HepG2 (cell line): ENCODE data around the gene LITAF. TPM values are rescaled to one million over a fixed set of nuclear protein-coding genes. Genes with fewer than 3 reads are reported as not detected.

Source experiments
- ATAC-seq: fragments of 200-7000 bp; cut with Tn5 transposase; 3 replicates; pipeline ENCODE4 v1.9.1; 2020; ENCODE audit warnings: mild to moderate bottlenecking, moderate library complexity
- BruUV-seq: library from RNA; stranded (reverse); fragments of 400-500 nt; replicated peaks from 2 replicates; lab custom pipeline; 2021; lab: Mats Ljungman, UMichigan
- CTCF ChIA-PET: fragments of 300-600 bp; formaldehyde crosslinking; extraction: SDS; loops from one replicate; lab custom pipeline; 2021; ENCODE audit warnings: low total read pairs, inconsistent platforms, low intra/inter-chr PET ratio; lab: Yijun Ruan, JAX
- POLR2A ChIA-PET: fragments of 350-600 bp; sonication (Branson Sonifier 250); formaldehyde crosslinking; loops from one replicate; lab custom pipeline; 2020; ENCODE audit warnings: antibody characterized with exemption, inconsistent platforms; lab: Yijun Ruan, JAX
- DNase-seq: peaks from one replicate; pipeline ENCODE4 v3.0.0-alpha.2; 2015; ENCODE audit warnings: low spot score
- FAIRE-seq: peaks from 3 replicates; lab custom pipeline; 2011; peaks lifted over from hg19 to GRCh38; lab: Jason Lieb, UNC
- H2AFZ ChIP-seq: one replicate; pipeline ENCODE4 v1.6.1; 2011; ENCODE audit warnings: low read length, inconsistent platforms
- H3K27ac ChIP-seq: fragments of 300-600 bp; 3 replicates; pipeline ENCODE4 v1.8.0; 2011; ENCODE audit warnings: mixed run types, mild to moderate bottlenecking, mixed read lengths, low read length, inconsistent platforms; ENCODE audit not compliant: insufficient read depth; ENCODE audit errors: extremely low read length
- H3K27me3 ChIP-seq, 2 experiments: fragments of 200-600 bp in 1 of 2; 2 replicates in 1 of 2; 3 replicates in 1 of 2; pipeline versions ENCODE4 v1.6.0 to v1.8.0; 2011; ENCODE audit warnings: low read length in 2 of 2, mild to moderate bottlenecking in 2 of 2, moderate library complexity in 2 of 2, inconsistent platforms in 1 of 2; ENCODE audit not compliant: insufficient read depth in 2 of 2, control insufficient read depth in 1 of 2
- H3K36me3 ChIP-seq, 2 experiments: fragments of 200-600 bp in 1 of 2; replicated peaks in 1 of 2; 2 replicates in 1 of 2; 3 replicates in 1 of 2; pipeline versions ENCODE4 v1.5.1 to v1.8.0; 2011; ENCODE audit warnings: low read length in 2 of 2, inconsistent platforms in 1 of 2; ENCODE audit not compliant: insufficient read depth in 2 of 2, control insufficient read depth in 1 of 2
- H3K4me1 ChIP-seq: 2 replicates; pipeline ENCODE4 v1.5.1; 2012; ENCODE audit warnings: low read length, inconsistent platforms; ENCODE audit not compliant: insufficient read depth
- H3K4me2 ChIP-seq: 2 replicates; pipeline ENCODE4 v1.6.0; 2011; ENCODE audit warnings: low read depth, low read length, inconsistent platforms
- H3K4me3 ChIP-seq, 3 experiments: fragments of 200-600 bp in 1 of 3; sonication (generic), shearing (Covaris generic) in 1 of 3; replicated peaks in 1 of 3; 2 replicates each; pipeline ENCODE4 v1.5.1; 2011 to 2016; ENCODE audit warnings: low read length in 3 of 3, inconsistent platforms in 2 of 3, low read depth in 2 of 3, mild to moderate bottlenecking in 2 of 3, control low read depth in 1 of 3, mixed read lengths in 1 of 3; ENCODE audit not compliant: insufficient read depth in 1 of 3
- H3K79me2 ChIP-seq: one replicate; pipeline ENCODE4 v1.6.1; 2011; ENCODE audit warnings: low read length, inconsistent platforms; ENCODE audit not compliant: insufficient read depth
- H3K9ac ChIP-seq: 2 replicates; pipeline ENCODE4 v1.6.0; 2011; ENCODE audit warnings: mild to moderate bottlenecking, low read depth, low read length, inconsistent platforms; ENCODE audit not compliant: insufficient read depth
- H3K9me3 ChIP-seq: 2 replicates; pipeline ENCODE4 v1.5.1; 2012; ENCODE audit warnings: mild to moderate bottlenecking, low read length
- H4K20me1 ChIP-seq: 2 replicates; pipeline ENCODE4 v1.6.0; 2011; ENCODE audit warnings: inconsistent platforms, mild to moderate bottlenecking, low read length, moderate library complexity; ENCODE audit not compliant: insufficient read depth
- KDM4B ChIP-seq: sonication (generic); formaldehyde crosslinking; IDR thresholded peaks from 2 replicates; pipeline ENCODE4 v1.4.0; 2020; ENCODE audit warnings: missing genetic modification reagents
- POLR2AphosphoS2 ChIP-seq: IDR thresholded peaks from 2 replicates; pipeline ENCODE4 v1.6.1; 2011; ENCODE audit warnings: low read depth, low read length, improper control_type of control experiment
- RBM22 ChIP-seq: fragments of 200-400 bp; formaldehyde crosslinking; optimal IDR thresholded peaks from 2 replicates; pipeline ENCODE3; 2017; ENCODE audit warnings: mild to moderate bottlenecking, low read length, moderate library complexity
- SIX1 ChIP-seq: sonication (generic); formaldehyde crosslinking; IDR thresholded peaks from 2 replicates; pipeline ENCODE4 v1.4.0; 2020; ENCODE audit warnings: missing genetic modification reagents, borderline replicate concordance
- SPEN ChIP-seq: sonication (generic); formaldehyde crosslinking; IDR thresholded peaks from 2 replicates; pipeline ENCODE4 v1.5.1; 2020; ENCODE audit warnings: low read depth, mild to moderate bottlenecking, missing genetic modification reagents
- TARDBP ChIP-seq: sonication (generic); formaldehyde crosslinking; IDR thresholded peaks from 2 replicates; pipeline ENCODE4 v1.8.0; 2022; ENCODE audit warnings: mild to moderate bottlenecking, missing genetic modification reagents
- ZNF207 ChIP-seq: fragments of 450-650 bp; IDR thresholded peaks from 2 replicates; pipeline ENCODE4 v1.6.1; 2016; ENCODE audit warnings: antibody characterized with exemption, borderline replicate concordance
- WGBS: methylation state at CpG from one replicate; pipeline ENCODE4 v1.1.6; 2017; ENCODE audit warnings: low lambda C conversion rate; 5-methylcytosine and 5-hydroxymethylcytosine counted together
- in situ Hi-C: cut with HindIII; loops from 2 replicates; pipeline ENCODE4 v1.10.0; 2017; ENCODE audit warnings: low pct_unique_long_range_greater_than_20kb; ENCODE audit not compliant: extremely low pct_ligation_motif_present
- intact Hi-C: fragments of 100-400 bp; cut with micrococcal nuclease; formaldehyde crosslinking; loops from one replicate; pipeline ENCODE4 v1.10.0; 2022; ENCODE audit not compliant: unreplicated experiment
- polyA plus RNA-seq, 8 experiments: library from polyadenylated mRNA; depleted of rRNA in 3 of 8; stranded (reverse) in 7 of 8; unstranded in 1 of 8; fragments of >200 nt; fragmentation: Illumina TruSeq in 4 of 8; extraction: Trizol in 4 of 8; gene quantifications; 2 replicates each; pipeline versions ENCODE4 v1.2.1 to v1.2.3, GENCODE V29; 2011 to 2016; ENCODE audit warnings: low read depth in 4 of 8, missing spikeins in 1 of 8, mixed read lengths in 1 of 8; ENCODE audit not compliant: insufficient read depth in 1 of 8
- total RNA-seq, 5 experiments: library from RNA; depleted of rRNA; stranded (reverse); fragments of >200 nt; fragmentation: Illumina TruSeq; extraction: Trizol; gene quantifications; 2 replicates each; pipeline ENCODE4 v1.2.3, GENCODE V29; 2016; ENCODE audit warnings: low read depth in 1 of 5
- TF ChIP-seq, protein P1 (sequence below): sonication (generic); formaldehyde crosslinking; IDR thresholded peaks from 2 replicates; pipeline ENCODE4 v1.4.0; 2020; ENCODE audit warnings: mild to moderate bottlenecking, low read depth, missing genetic modification reagents

Gene LITAF
- total and polyA plus RNA-seq, 2 of the 13 experiments (the other 11 are each of a cell fraction or from before 2014, with no cell fraction given): 80.1 to 141 TPM

DNA sequence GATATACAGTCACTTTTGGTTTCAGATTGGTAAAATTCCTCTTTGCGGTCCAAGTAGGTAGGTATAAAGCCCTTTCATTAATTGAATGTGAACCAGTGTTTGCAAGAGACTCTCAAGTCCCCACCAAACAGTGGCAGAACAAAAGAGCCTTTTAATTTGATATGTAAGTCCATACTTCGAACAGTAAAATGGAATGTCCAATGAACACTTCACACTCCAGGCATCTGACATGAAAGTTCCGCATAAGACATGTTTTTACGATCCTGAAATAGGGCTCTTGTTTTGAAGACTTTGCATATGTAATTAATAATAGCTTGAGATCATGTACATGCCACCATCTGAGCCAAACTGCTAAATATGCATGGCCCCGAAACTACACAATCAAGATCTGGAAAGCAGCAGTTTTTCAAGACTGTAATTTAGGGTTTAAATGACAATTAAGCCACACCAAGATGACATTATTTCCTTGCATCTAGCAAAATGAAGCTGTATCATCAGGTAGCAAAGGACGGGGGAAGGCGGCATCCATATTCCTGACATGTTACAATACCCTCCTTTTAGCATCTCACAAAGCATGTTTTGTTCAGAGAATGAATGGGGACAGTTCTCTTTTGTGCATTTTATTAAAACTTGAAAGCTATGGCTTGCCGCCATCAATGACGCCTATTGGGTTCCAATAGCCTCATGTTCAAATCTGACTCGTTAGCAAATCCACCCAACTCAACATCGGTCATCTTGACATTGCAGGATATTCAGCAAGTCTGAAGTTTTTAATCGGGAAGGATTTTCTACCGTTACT, 39.4 kb downstream of the LITAF start:
- Histone ChIP-seq H3K9me3 (no peaks in the 10 kb centered on the region), H3K9ac (no peak overlapping the region), H3K36me3 (peaks cover 26 to 46% of the 10 kb centered on the region in 2 experiments), H3K27me3 (no peaks in the 10 kb centered on the region), H2AFZ (no peak overlapping the region), H3K79me2 (no peaks in the 10 kb centered on the region), H3K4me1 (no peaks in the 10 kb centered on the region), H3K4me2 (no peak overlapping the region), H3K4me3 (no peak overlapping the region), H4K20me1 (no peaks in the 10 kb centered on the region), H3K27ac (no peak overlapping the region)
- DNase-seq (no peak), FAIRE-seq (no peak), ATAC-seq (no peak)
- in situ Hi-C loops (no loop called here), intact Hi-C loops (no loop called here)
- no TSS peak for BruUV-seq
- POLR2A ChIA-PET: no interaction called here
- WGBS: 96% methylated on average over 13 of the region's 13 CpGs
- TF ChIP-seq POLR2AphosphoS2 (0 out of 2 replicates have a peak, but pooled peaks have one; percentile 12), TARDBP (no peak), SIX1 (CRISPR knock-in tag) (no peak), ZNF207 (no peak), KDM4B (CRISPR knock-in tag) (no peak), SPEN (CRISPR knock-in tag) (no peak), RBM22 (peak; percentile 74)
- TF ChIP-seq, protein P1, sequence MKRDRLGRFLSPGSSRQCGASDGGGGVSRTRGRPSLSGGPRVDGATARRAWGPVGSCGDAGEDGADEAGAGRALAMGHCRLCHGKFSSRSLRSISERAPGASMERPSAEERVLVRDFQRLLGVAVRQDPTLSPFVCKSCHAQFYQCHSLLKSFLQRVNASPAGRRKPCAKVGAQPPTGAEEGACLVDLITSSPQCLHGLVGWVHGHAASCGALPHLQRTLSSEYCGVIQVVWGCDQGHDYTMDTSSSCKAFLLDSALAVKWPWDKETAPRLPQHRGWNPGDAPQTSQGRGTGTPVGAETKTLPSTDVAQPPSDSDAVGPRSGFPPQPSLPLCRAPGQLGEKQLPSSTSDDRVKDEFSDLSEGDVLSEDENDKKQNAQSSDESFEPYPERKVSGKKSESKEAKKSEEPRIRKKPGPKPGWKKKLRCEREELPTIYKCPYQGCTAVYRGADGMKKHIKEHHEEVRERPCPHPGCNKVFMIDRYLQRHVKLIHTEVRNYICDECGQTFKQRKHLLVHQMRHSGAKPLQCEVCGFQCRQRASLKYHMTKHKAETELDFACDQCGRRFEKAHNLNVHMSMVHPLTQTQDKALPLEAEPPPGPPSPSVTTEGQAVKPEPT: no peak
- CTCF ChIA-PET: no interaction called here
